GM19328 (cell line): ENCODE measurements around the gene GBGT1.

Experiments used
- ATAC-seq: cut with Tn5 transposase; IDR thresholded peaks from one replicate; pipeline ENCODE4 v1.9.1; 2021; ENCODE audit warnings: mild to moderate bottlenecking, moderate library complexity; ENCODE audit not compliant: unreplicated experiment

The GBGT1 gene

GRCh38 chr9:133117271-133118178 lies 46.2 kb downstream of the GBGT1 start:
- ATAC-seq = no peak

- no peak for ATAC-seq
Measured at GRCh38 chr9:133116346-133117231, 47.1 kb downstream of the GBGT1 start.

GRCh38 chr9:133115604-133116345 lies 47.9 kb downstream of the GBGT1 start:
- ATAC-seq = peak; percentile 68

GRCh38 chr9:133114886-133115603 lies 48.7 kb downstream of the GBGT1 start:
- no peak for ATAC-seq

GRCh38 chr9:133113949-133114885 lies 49.5 kb downstream of the GBGT1 start:
- ATAC-seq = no peak

GRCh38 chr9:133113163-133113948 lies 50.4 kb downstream of the GBGT1 start:
- no peak for ATAC-seq

- ATAC-seq = no peak
Measured at GRCh38 chr9:133112663-133113026, 51.1 kb downstream of the GBGT1 start.

- ATAC-seq = no peak
Measured at GRCh38 chr9:133111808-133112662, 51.7 kb downstream of the GBGT1 start.

GRCh38 chr9:133109931-133110650 lies 53.6 kb downstream of the GBGT1 start:
- ATAC-seq = no peak

GRCh38 chr9:133108794-133109641 lies 54.7 kb downstream of the GBGT1 start:
- no peak for ATAC-seq

- no peak for ATAC-seq
Measured at GRCh38 chr9:133107961-133108793, 55.5 kb downstream of the GBGT1 start.

- no peak for ATAC-seq
Measured at GRCh38 chr9:133107245-133107722, 56.4 kb downstream of the GBGT1 start.

- ATAC-seq = no peak
Measured at GRCh38 chr9:133106511-133107244, 57.0 kb downstream of the GBGT1 start.

- no peak for ATAC-seq
Measured at GRCh38 chr9:133105461-133105770, 58.3 kb downstream of the GBGT1 start.
